Stimulated activated CD8-positive, alpha-beta memory T cell treated with anti-CD3 and anti-CD28 coated beads, Interleukin-12 subunit alpha, Interleukin-12 subunit beta, amount 100 ng/mL, for 24 hours (primary cell): ENCODE results near the gene SCAPER.
"Not testable (repeated sequence)": the region's sequence is repeated elsewhere in the genome, so short reads cannot be mapped to it uniquely, and the experiment has no call there.

Experiments
- DNase-seq: peaks from one replicate; pipeline ENCODE4 v3.0.0-alpha.2; 2020; ENCODE audit errors: extremely low read depth

Gene SCAPER

DNA sequence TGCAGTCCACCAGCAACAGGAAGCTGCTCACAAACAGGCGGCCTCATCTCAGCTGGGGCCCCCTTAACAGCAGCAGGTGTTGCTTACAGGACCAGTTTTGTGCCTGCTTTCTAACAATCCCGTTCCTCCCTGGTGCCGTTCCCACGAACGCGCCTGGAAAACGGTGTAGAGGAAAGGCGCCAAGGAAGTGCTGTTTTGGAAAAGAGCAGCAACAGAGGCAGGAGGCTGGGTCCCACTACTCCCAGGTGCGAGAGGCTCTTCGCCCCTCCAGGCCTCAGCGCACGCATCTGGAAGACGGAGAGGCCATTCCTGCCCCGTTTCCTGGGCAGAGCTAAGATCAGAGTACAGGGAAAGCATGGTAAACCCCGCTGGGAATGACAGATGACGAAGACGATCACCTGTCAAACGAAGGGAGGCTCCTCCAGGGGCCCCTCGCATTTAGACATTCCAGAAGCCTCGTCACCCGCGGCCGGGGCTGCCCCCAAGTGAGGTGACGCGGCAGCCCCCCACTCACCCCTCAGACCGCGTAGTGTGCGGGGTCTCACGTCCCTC is 603 bp downstream of the SCAPER start:
- DNase-seq: no peak

DNA sequence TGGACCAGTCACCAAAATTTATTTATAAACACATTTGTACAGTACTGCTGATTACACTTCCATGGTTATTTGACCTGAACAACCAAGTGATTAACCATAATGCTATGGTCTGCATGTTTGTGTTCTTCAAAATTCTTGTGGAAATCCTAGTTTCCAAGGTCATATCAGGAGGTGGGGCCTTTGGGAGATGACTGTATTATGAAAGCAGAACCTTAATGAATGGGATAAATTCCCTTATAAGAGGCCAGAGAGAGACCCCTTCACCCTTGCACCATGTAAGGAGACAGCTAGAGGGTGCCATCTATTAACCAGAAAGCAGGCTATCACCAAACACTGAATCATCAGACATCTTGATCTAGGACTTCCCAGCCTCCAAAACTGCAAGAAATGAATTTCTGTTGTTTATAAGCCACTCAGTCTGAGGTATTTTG is 1.9 kb downstream of the SCAPER start:
- no peak for DNase-seq

DNA sequence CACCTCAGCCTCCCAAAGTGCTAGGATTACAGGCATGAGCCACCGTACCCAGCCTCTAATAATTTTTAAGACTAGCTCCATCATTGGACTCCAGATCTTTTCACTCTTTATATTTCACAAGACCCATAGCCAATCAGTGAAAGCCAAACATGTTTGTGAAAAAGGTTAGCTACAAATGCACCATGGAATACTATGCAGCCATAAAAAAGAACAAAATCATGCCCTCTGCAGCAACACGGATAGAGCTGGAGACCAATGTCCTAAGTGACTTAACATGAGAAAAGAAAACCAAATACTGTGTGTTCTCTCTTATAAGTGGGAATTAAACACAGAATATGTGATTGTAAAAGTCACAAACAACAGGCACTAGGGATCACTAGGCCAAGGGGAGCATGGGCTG is 3.2 kb downstream of the SCAPER start:
- DNase-seq: no peak

DNA sequence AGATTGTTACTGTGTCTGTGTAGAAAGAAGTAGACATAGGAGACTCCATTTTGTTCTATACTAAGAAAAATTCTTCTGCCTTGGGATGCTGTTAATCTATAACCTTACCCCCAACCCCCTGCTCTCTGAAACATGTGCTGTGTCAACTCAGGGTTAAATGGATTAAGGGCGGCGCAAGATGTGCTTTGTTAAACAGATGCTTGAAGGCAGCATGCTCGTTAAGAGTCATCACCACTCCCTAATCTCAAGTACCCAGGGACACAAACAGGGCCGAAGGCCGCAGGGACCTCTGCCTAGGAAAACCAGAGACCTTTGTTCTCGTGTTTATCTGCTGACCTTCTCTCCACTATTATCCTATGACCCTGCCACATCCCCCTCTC is 5.2 kb downstream of the SCAPER start:
- DNase-seq: not testable (repeated sequence)

DNA sequence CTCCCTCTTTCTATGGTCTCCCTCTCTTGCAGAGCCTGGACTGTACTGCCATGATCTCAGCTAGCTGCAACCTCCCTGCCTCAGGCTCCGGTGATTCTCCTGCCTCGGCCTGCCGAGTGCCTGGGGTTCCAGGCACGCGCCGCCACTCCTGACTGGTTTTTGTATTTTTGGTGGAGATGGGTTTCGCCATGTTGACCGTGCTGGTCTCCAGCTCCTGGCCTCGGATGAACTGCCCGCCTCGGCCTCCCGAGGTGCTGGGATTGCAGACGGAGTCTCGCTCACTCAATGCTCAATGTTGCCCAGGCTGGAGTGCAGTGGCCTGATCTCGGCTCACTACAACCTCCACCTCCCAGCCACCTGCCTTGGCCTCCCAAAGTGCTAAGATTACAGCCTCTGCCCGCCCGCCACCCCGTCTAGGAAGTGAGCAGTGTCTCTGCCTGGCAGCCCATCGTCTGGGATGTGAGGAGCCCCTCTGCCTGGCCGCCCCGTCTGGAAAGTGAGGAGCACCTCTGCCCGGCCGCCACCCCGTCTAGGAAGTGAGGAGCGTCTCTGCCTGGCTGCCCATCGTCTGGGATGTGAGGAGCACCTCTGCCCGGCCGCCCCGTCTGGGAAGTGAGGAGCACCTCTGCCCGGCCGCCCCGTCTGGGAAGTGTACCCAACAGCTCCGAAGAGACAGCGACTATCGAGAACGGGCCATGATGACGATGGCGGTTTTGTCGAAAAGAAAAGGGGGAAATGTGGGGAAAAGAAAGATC is 5.8 kb downstream of the SCAPER start:
- not testable (repeated sequence) for DNase-seq

DNA sequence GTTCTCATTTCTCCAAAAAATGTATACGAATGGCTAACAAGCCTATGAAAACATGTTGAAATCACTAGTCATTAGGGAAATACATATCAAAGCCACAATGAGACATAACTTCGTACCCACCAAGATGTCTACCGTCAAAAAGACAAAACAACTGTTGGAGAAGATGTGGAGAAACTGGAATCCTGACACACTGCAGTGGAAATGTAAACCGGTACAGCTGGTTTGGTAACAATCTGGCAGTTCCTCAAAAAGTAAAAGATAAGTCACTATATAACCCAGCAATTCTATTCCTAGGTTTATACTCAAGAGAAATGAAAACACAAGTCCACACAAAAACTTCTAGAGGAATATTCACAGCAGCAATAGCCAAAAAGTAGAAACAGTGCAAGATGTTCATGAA is 7.0 kb downstream of the SCAPER start:
- no peak for DNase-seq

DNA sequence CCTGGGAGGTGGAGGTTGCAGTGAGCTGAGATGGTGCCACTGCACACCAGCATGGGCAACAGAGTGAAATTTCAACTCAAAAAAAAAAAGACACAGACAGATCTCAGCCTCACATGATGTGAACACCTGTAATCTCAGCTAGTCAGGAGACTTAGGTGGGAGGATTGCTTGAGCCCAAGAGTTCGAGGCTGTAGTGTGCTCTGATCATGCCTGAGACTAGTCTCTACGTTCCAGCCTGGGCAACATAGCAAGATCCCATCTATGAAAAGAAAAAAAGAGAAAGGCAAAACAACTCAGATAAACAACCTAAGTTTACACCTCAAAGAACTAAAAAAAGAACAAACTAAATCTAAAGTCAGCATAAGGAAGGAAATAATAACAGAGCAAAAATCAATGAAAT is 11.0 kb downstream of the SCAPER start:
- no peak for DNase-seq

DNA sequence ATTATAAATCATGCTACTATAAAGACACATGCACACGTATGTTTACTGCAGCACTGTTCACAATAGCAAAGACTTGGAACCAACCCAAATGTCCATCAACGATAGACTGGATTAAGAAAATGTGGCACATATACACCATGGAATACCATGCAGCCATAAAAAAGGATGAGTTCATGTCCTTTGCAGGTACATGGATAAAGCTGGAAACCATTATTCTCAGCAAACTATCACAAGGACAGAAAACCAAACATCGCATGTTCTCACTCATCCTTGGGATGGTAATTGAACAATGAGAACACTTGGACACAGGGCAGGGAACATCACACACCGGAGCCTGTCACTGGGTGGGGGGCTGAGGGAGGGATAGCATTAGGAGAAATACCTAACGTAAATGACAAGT is 12.3 kb downstream of the SCAPER start:
- DNase-seq: not testable (repeated sequence)

DNA sequence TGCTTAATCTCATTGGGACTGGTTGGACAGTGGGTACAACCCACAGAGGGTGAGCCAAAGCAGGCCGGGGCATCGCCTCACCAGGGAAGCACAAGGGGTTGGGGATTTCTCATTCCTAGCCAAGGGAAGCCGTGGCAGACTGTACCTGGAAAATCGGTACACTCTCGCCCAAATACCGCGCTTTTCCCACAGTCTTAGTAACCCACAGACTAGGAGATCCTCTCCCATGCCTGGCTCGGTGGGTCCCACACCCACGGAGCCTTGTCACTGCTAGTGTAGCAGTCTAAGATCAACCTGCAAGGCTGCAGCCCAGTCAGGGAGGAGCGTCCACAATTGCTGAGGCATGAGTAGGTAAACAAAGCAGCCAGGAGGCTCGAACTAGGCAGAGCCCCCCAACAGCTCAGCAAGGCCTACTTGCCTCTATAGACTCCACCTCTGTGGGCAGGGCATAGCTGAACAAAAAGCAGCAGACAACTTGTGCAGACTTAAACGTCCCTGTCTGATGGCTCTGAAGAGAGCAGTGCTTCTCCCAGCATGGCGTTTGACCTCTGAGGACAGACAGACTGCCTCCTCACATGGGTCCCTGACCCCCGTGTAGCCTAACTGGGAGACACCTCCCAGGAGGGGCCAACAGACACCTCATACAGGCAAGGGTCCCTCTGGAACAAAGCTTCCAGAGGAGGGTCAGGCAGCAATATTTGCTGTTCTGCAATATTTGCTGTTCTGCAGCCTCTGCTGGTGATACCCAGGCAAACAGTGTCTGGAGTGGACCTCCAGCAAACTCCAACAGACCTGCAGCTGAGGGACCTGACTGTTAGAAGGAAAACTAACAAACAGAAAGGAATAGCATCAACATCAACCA is 17.6 kb downstream of the SCAPER start:
- not testable (repeated sequence) for DNase-seq

DNA sequence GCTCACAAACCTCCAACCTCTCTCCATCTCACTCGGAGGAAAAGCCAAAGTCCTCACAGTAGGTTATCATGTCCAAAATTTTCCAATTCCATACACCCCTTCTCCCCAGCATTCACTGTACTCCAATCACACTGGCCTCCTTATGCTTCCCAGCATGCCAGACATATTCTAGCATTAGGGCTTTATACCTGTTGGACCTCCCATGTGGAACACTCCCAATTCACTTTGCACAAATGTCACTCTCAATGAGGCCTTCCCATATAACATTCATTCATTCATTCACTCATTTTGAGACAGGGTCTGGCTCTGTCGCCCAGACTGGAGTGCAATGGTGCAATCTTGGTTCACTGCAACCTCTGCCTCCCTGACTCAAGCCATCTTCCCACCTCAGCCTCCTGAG is 19.9 kb downstream of the SCAPER start:
- DNase-seq: no peak

DNA sequence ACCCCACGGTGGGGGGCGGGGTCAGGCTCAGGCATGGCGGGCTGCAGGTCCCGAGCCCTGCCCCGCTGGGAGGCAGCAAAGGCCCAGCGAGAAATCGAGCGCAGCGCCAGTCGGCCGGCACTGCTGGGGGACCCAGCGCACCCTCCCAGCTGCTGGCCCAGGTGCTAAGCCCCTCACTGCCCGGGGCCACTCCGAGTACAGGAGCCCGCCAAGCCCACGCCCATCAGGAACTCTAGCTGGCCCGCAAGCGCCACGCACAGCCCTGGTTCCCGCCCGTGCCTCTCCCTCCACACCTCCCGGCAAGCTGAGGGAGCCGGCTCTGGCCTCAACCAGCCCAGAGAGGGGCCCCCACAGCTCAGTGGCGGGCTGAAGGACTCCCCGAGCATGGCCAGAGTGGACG is 29.2 kb downstream of the SCAPER start:
- no peak for DNase-seq

DNA sequence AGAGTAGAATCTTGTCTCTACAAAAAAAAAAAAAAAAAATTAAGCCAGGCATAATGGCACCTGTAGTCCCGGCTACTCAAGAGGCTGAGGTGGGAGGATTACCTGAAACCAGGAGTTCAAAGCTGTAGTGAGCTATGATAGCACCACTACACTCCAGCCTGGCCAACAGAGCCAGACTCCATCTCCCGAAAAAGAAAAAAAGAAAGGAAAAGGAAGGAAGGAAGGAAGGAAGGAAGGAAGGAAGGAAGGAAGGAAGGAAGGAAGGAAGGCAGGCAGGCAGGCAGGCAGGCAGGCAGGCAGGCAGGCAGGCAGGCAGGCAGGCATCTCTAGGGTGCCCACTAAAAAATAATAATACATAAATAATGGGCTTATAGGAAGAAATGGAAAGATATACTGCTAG is 32.1 kb downstream of the SCAPER start:
- DNase-seq: not testable (repeated sequence)

DNA sequence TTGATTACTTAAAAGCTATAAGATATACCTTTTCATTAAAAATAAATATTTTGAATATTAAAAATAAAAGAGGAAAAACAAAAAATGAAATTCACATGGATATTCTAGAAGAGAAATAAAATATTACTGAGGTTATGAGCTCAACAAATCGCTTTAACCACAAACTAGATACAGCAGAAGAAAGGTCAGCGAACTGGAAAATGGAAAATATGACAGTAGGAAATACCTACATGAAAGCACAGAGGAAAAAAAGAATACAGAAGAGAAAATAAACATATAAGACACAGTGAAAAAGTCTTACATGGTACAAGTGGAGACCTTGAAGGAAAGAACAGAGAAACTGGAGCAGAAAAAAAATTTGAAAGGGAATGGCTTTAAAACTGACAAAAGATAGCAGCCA is 33.2 kb downstream of the SCAPER start:
- DNase-seq: no peak

DNA sequence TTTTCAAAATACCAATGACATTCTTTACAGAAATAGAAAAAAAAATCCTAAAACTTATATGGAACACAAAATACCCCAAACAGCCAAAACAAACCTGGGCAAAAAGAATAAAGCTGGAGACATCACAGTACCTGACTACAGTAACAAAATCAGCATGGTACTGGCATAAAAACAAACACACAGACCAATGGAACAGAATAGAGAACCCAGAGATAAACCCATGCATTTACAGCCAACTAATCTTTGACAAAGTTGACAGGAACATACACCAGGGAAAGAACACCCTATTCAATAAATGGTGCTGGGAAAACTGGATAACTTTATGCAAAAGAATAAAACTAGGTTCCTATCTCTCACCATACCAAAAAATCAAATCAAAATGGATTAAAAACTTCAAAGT is 36.4 kb downstream of the SCAPER start:
- no peak for DNase-seq

DNA sequence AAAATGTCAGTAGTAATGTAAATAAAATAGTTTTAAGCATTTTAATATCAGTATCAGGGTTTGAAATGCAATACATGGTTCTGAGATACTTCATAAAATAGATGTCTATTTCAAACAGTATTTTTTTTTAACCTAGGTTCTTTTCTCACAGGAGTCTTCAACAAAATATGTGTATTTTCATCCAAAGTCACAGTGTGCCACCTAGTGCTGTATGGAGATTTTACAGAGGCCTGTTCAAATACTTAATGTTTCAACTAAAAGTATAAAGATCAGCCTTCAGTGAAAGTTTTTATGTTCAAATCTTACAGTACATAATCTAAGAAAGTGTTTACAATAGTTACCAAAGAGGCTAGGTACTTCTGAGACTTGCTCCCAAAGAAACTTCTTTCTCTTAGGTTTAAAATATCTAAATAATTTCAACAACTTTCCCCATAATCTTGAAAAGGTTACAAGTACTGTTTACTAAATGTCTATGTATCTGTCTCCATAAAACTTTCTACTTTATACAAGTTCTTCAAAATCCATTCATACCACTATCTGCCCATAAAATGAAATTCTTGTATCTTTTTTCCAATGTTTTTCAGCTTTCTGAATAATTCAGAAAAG is 38.3 kb downstream of the SCAPER start:
- no peak for DNase-seq

DNA sequence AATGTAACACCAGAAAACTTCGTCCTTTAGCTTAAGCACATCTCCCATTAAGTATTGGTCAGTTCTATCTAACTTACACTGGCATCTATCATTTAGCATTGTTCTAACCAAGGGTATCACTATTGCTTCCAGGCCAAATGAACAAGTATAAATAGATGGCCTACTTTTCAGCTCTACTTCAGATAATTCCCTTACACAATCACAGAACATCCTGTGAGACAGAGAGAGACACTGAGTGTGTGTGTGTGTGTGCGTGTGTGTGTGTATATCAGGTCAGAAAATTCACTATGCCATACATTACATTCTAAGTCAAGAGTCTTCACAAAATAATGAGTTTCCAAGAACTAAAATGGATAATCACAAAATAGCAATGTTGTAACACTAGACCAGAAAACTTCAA is 39.1 kb downstream of the SCAPER start:
- no peak for DNase-seq

DNA sequence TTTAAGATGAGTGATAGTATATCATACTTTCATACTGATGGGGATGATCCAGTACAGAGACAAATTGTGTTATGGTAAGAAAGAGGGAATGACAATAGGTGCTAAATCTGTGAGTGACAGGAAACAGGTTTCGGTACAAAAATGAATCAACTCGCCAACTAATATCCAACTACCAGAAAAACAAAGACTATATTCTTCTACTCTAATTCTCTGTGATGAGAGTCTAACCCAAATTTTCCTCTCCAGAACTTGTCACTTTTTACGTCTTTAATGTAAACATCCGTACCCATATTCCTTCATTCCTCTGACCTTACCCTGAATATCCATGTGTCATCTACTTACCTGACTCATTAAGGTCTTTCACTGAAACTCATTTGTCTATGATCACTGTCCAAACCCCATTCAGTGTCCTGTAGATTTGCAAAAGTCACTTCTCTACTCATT is 39.6 kb downstream of the SCAPER start:
- DNase-seq: no peak

DNA sequence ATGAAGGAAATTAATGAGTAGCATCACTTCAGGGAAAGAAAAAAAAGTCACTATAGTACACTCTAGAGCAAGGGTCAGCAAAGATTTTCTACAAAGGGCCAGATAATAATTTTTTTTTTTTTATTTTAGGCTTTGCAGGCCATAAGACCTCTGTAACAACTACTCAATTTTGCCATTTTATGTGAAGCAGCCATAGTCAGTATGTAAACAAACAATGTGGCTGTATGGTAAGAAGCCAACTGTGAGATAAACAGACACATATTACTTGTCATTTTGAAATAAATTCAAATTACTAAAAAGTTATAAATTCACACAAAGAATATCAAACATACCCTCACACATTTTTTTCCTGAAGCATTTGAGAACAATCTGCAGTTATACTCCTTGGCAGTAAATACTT is 40.6 kb downstream of the SCAPER start:
- DNase-seq: no peak

DNA sequence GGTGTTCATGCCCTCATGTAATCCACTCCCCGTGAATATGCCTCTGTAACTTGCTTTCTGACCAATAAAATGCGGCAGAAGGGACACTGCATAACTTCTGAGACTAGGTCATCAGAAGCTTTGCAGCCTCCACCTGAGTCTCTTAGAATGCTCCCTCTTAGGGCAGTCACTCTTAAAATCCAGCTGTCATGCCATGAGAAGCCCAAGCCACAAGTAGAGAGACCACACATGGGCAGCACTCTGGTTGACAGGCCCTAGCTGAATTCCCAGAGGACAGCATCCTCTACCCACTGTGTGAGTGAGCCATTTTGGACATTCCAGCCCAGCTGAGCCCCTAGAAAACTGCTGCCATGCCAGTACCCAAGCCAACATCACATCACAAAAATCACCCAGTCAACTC is 41.4 kb downstream of the SCAPER start:
- no peak for DNase-seq

DNA sequence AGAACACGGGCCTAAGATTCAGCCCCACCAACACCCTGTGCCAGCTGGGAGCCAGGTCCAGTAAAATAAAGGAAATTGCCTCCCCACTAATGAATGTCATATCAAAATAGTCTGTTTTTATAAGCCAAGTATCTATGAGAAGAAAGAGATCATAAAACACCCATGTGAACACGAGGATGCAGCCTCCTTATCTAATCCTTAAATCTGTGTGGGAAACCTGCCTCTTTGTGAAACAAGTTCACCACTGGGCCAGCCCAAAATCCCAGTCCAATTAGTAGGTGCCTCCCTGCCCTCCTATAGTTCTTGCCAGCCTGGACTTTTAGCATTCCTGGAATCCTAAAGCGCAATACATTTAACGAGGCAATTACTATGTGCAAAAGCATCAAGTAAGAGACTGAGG is 42.0 kb downstream of the SCAPER start:
- DNase-seq: no peak

DNA sequence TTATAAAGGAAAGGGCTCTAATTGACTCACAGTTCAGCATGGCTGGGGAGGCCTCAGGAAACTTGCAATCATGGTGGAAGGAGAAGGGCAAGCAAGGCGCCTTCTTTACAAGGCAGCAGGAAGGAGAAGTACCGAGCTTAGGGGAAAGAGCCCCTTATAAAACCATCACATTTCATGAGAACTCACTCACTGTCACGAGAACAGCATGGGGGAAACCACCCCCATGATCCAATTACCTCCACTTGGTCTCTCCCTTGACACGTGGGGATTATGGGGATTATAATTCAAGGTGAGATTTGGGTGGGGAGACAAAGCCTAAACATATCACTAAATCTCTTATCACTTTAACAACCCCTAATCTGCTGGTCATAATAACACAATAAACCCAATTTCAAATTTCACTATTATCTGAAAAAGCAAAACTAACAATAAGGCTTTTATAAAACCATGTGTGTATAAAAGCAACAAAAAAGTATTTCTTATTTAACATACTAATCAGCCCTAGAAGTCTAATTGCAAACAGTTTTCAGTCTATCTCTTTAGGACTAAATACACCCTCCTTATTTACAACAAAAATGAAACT is 43.2 kb downstream of the SCAPER start:
- DNase-seq: no peak

DNA sequence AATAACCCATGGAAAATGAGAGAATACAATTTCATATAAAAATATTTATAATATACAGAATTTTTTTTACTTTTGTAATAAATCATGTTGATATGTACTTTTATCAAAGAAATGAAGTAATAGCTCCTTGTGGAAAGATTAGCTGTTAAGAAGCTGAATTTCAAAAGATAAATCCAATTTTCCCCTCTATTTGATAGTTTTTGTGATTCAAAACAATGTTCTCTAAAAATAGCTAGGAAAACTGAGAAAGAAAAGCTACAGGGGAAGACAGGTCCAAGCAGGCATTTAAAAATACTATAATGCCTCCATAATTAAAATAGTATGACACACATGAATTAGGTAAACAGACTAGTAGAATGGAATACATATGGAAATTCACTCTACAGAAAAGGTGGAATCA is 44.9 kb downstream of the SCAPER start:
- no peak for DNase-seq
